H9 (cell line): ENCODE results near the gene ATE1. TPM values are rescaled to one million over a fixed set of nuclear protein-coding genes. Genes with fewer than 3 reads are reported as not detected.

Experiments used
- DNase-seq: peaks from one replicate; pipeline ENCODE4 v3.0.0-alpha.2; 2017
- H2AFZ ChIP-seq: one replicate; pipeline ENCODE4 v1.6.1; 2013; ENCODE audit warnings: mild to moderate bottlenecking, low read length, control low read depth, moderate library complexity
- H2AK5ac ChIP-seq: 2 replicates; pipeline ENCODE4 v1.6.1; 2013; ENCODE audit warnings: low read length, control low read depth, mixed read lengths; ENCODE audit not compliant: insufficient read length
- H2BK120ac ChIP-seq: one replicate; pipeline ENCODE4 v1.6.1; 2013; ENCODE audit warnings: low read depth, mild to moderate bottlenecking, low read length, control low read depth, inconsistent platforms; ENCODE audit not compliant: poor library complexity, severe bottlenecking
- H2BK12ac ChIP-seq: 2 replicates; pipeline ENCODE4 v1.6.1; 2013; ENCODE audit warnings: low read length, control low read depth, mixed read lengths, low read depth; ENCODE audit not compliant: insufficient read length
- H2BK15ac ChIP-seq: 2 replicates; pipeline ENCODE4 v1.6.1; 2013; ENCODE audit warnings: low read depth, low read length, control low read depth
- H2BK20ac ChIP-seq: one replicate; pipeline ENCODE4 v1.6.1; 2013; ENCODE audit warnings: low read depth, mild to moderate bottlenecking, low read length, control low read depth, inconsistent platforms; ENCODE audit not compliant: poor library complexity, severe bottlenecking
- H2BK5ac ChIP-seq: 2 replicates; pipeline ENCODE4 v1.6.1; 2013; ENCODE audit warnings: low read length, control low read depth, mixed read lengths; ENCODE audit not compliant: insufficient read length
- H3K14ac ChIP-seq: 2 replicates; pipeline ENCODE4 v1.6.1; 2013; ENCODE audit warnings: low read length, control low read depth; ENCODE audit not compliant: insufficient read depth
- H3K18ac ChIP-seq: 2 replicates; pipeline ENCODE4 v1.6.1; 2013; ENCODE audit warnings: low read depth, mild to moderate bottlenecking, mixed read lengths, low read length, control low read depth; ENCODE audit not compliant: insufficient read length
- H3K23ac ChIP-seq: 2 replicates; pipeline ENCODE4 v1.6.1; 2013; ENCODE audit warnings: low read length, control low read depth, mixed read lengths, low read depth; ENCODE audit not compliant: insufficient read length
- H3K23me2 ChIP-seq: 2 replicates; pipeline ENCODE4 v1.6.1; 2013; ENCODE audit warnings: low read depth, mild to moderate bottlenecking, mixed read lengths, low read length, control low read depth; ENCODE audit not compliant: insufficient read length, poor library complexity, severe bottlenecking
- H3K27ac ChIP-seq: 2 replicates; pipeline ENCODE4 v1.5.1; 2013; ENCODE audit warnings: low read length, control low read depth, mixed read lengths, low read depth; ENCODE audit not compliant: insufficient read length
- H3K27me3 ChIP-seq: 2 replicates; pipeline ENCODE4 v1.6.1; 2013; ENCODE audit warnings: low read length, control low read depth, inconsistent platforms; ENCODE audit not compliant: insufficient read depth
- H3K4ac ChIP-seq: 2 replicates; pipeline ENCODE4 v1.6.1; 2013; ENCODE audit warnings: low read depth, mild to moderate bottlenecking, control low read depth, inconsistent platforms, low read length, moderate library complexity
- H3K4me1 ChIP-seq: 2 replicates; pipeline ENCODE4 v1.6.1; 2013; ENCODE audit warnings: low read length, control low read depth, inconsistent platforms; ENCODE audit not compliant: insufficient read depth
- H3K4me2 ChIP-seq: 2 replicates; pipeline ENCODE4 v1.6.1; 2013; ENCODE audit warnings: low read length, control low read depth, mixed read lengths; ENCODE audit not compliant: insufficient read length, insufficient read depth
- H3K56ac ChIP-seq: 2 replicates; pipeline ENCODE4 v1.6.1; 2013; ENCODE audit warnings: low read depth, mild to moderate bottlenecking, mixed read lengths, low read length, control low read depth; ENCODE audit not compliant: insufficient read length
- H3K79me1 ChIP-seq: 2 replicates; pipeline ENCODE4 v1.6.1; 2013; ENCODE audit warnings: low read depth, mild to moderate bottlenecking, moderate library complexity, low read length, control low read depth, inconsistent platforms; ENCODE audit not compliant: insufficient read depth, poor library complexity, severe bottlenecking
- H3K79me2 ChIP-seq: 2 replicates; pipeline ENCODE4 v1.6.1; 2013; ENCODE audit warnings: low read length, control low read depth, inconsistent platforms; ENCODE audit not compliant: insufficient read depth
- H3K9ac ChIP-seq: 2 replicates; pipeline ENCODE4 v1.6.1; 2013; ENCODE audit warnings: low read length, control low read depth, mixed read lengths; ENCODE audit not compliant: insufficient read length; ENCODE audit errors: extremely low read depth
- H3K9me3 ChIP-seq: one replicate; pipeline ENCODE4 v1.6.1; 2013; ENCODE audit warnings: low read depth, low read length, inconsistent platforms; ENCODE audit not compliant: control insufficient read depth
- H3T11ph ChIP-seq: one replicate; pipeline ENCODE4 v1.6.1; 2013; ENCODE audit warnings: mild to moderate bottlenecking, low read length, control low read depth, inconsistent platforms
- H4K20me1 ChIP-seq: one replicate; pipeline ENCODE4 v1.6.1; 2013; ENCODE audit not compliant: control insufficient read depth, insufficient read length, insufficient read depth
- H4K5ac ChIP-seq: 2 replicates; pipeline ENCODE4 v1.6.1; 2013; ENCODE audit warnings: low read depth, mild to moderate bottlenecking, mixed read lengths, low read length, control low read depth; ENCODE audit not compliant: insufficient read length
- H4K8ac ChIP-seq: replicated peaks from 2 replicates; pipeline ENCODE4 v1.6.1; 2013; ENCODE audit warnings: low read length, control low read depth, mixed read lengths, low read depth; ENCODE audit not compliant: insufficient read length
- H4K91ac ChIP-seq: 2 replicates; pipeline ENCODE4 v1.6.1; 2013; ENCODE audit warnings: low read depth, mild to moderate bottlenecking, moderate library complexity, mixed read lengths, low read length, control low read depth; ENCODE audit not compliant: insufficient read length
- H3K27ac Mint-ChIP-seq, 3 experiments: 2 replicates in 2 of 3; 3 replicates in 1 of 3; pipeline ENCODE4 v1.8.0; 2020 to 2021; ENCODE audit warnings: mixed read lengths in 3 of 3, mild to moderate bottlenecking in 1 of 3, moderate library complexity in 1 of 3
- H3K27me3 Mint-ChIP-seq: 2 replicates; pipeline ENCODE4 v1.8.0; 2021; ENCODE audit warnings: low read depth, mild to moderate bottlenecking, moderate library complexity, mixed read lengths
- H3K36me3 Mint-ChIP-seq, 3 experiments: 2 replicates in 2 of 3; 3 replicates in 1 of 3; pipeline ENCODE4 v1.8.0; 2020 to 2021; ENCODE audit warnings: low read depth in 3 of 3, mixed read lengths in 3 of 3; ENCODE audit not compliant: insufficient read depth in 1 of 3
- H3K4me1 Mint-ChIP-seq, 2 experiments: 2 replicates each; pipeline ENCODE4 v1.8.0; 2020; ENCODE audit warnings: mixed read lengths in 2 of 2
- H3K4me3 Mint-ChIP-seq, 2 experiments: 2 replicates in 1 of 2; 3 replicates in 1 of 2; pipeline ENCODE4 v1.8.0; 2020 to 2021; ENCODE audit warnings: mild to moderate bottlenecking in 2 of 2, mixed read lengths in 2 of 2, moderate library complexity in 1 of 2
- H3K9me3 Mint-ChIP-seq, 2 experiments: 2 replicates in 1 of 2; 3 replicates in 1 of 2; pipeline ENCODE4 v1.8.0; 2020; ENCODE audit warnings: mild to moderate bottlenecking in 2 of 2, mixed read lengths in 2 of 2, moderate library complexity in 1 of 2
- CTCF ChIP-seq: fragments of 200-600 bp; sonication (generic); conservative IDR thresholded peaks from 3 replicates; pipeline ENCODE4 v1.8.0; 2021; ENCODE audit warnings: antibody characterized with exemption, mild to moderate bottlenecking
- WGBS: extraction: QIAGEN DNeasy Blood & Tissue Kit; methylation state at CpG from one replicate; pipeline ENCODE4 v1.1.7; 2013; ENCODE audit warnings: missing lambda C conversion rate, low lambda C conversion rate, mixed read lengths; ENCODE audit not compliant: insufficient read length; ENCODE audit errors: extremely low coverage; 5-methylcytosine and 5-hydroxymethylcytosine counted together
- total RNA-seq: library from RNA; stranded (reverse); gene quantifications from 2 replicates; pipeline ENCODE4 v1.2.1, GENCODE V29; 2021

The ATE1 gene
- total RNA-seq, 1 experiment from 2014 or later, result 29.0 TPM

DNA sequence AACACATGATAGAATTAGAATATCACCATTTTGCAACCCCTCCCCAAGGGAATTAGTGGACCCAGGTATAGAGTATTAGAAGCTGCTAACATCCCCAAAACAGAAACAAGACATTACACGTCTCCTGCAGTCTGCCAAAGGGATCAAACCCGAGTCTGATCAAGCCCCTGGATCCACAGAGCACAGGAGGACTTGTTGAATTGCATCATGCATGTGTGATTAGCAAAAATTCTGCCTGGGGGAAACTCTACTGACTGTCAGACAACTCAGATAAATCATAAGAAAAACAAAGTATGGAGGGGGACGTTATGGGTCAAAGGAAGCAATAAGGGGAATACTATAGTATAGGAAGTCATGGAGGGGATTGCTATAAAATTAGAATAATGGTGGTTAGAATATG lies 212.8 kb downstream of the ATE1 start:
- Histone ChIP-seq H3K23me2 (no peaks in the 10 kb centered on the region), H3K23ac (no peak overlapping the region), H2AFZ (no peak overlapping the region), H3K4me1 (peaks cover 4% of the 10 kb centered on the region; the same call in 1 of the 2 replicates), H3K14ac (no peak overlapping the region), H3K4me2 (no peak overlapping the region), H3K56ac (no peak overlapping the region), H3K79me1 (no peaks in the 10 kb centered on the region), H4K8ac (no peak overlapping the region), H3K27me3 (no peaks in the 10 kb centered on the region), H3K9ac (no peak overlapping the region), H3T11ph (no peak overlapping the region), H2AK5ac (no peak overlapping the region), H3K4ac (no peak overlapping the region), H4K91ac (no peak overlapping the region), H4K20me1 (no peaks in the 10 kb centered on the region), H2BK5ac (no peak overlapping the region), H3K9me3 (no peaks in the 10 kb centered on the region), H3K79me2 (no peaks in the 10 kb centered on the region), H3K18ac (no peak overlapping the region), H2BK20ac (no peak overlapping the region), H2BK15ac (no peak overlapping the region), H3K27ac (no peak overlapping the region), H2BK12ac (no peak overlapping the region), H2BK120ac (no peak overlapping the region), H4K5ac (no peak overlapping the region)
- no peak for TF ChIP-seq CTCF
- H3K4me3 Mint-ChIP-seq, result no peak overlapping the region
- peaks cover 6 to 20% (median 7%) of the 10 kb centered on the region in 3 experiments for H3K36me3 Mint-ChIP-seq
- no peaks in the 10 kb centered on the region; the same call in none of the 2 replicates for H3K27me3 Mint-ChIP-seq
- peaks cover 11% of the 10 kb centered on the region in 2 experiments for H3K4me1 Mint-ChIP-seq
- DNase-seq, result no peak
- no CpG with 5 or more reads among the region's 3 CpGs for WGBS
- H3K9me3 Mint-ChIP-seq, result peaks cover 14 to 18% of the 10 kb centered on the region in 2 experiments
- no peak overlapping the region for H3K27ac Mint-ChIP-seq
